NT2/D1 (cell line): ENCODE measurements around the gene CRB1.

Experiments used
- SUZ12 ChIP-seq: IDR thresholded peaks from 2 replicates; pipeline ENCODE4 v1.6.1; 2011; ENCODE audit not compliant: insufficient read length, insufficient read depth; ENCODE audit errors: extremely low read depth
- YY1 ChIP-seq: IDR thresholded peaks from 2 replicates; pipeline ENCODE4 v1.6.1; 2011; ENCODE audit not compliant: insufficient read length, insufficient read depth
- ZNF274 ChIP-seq: IDR thresholded peaks from 2 replicates; pipeline ENCODE4 v1.6.1; 2011; ENCODE audit warnings: mild to moderate bottlenecking, low read depth, low read length

GRCh38 chr1:197307551-197307950 is 39.5 kb downstream of the CRB1 start:
- TF ChIP-seq YY1 (no peak), ZNF274 (no peak), SUZ12 (no peak)
